Measurements from ENCODE around the gene LYRM2.

DNA sequence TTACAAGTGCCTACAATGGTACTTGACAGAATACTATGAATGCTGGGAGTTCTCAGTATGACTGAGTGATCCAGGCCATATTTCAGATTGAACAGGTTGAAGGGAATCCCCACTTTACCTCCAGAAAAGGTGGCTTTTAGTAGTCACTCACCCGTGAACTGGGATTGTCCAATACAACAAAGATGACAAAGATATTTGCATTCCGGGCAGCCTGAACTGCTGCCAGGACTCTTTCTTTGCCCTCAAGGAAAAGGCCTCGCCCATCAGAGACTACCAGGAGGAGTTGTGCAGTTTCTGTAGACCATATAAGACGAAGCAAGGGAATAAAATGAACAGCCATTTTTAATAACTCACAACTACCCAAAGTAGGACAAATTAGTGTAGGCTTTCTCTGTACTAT is 6.3 kb upstream of the LYRM2 start:
- no peak for TF ChIP-seq ZNF565 (CRISPR knock-in tag; conservative IDR thresholded peaks at IDR 0.05; ENCODE audit: low read depth)
- no peak for TF ChIP-seq ZFP3 (CRISPR knock-in tag; IDR thresholded peaks at IDR 0.05)
- no peak for TF ChIP-seq ZNF8 (CRISPR knock-in tag; IDR thresholded peaks at IDR 0.05)
- TF ChIP-seq, protein P1, sequence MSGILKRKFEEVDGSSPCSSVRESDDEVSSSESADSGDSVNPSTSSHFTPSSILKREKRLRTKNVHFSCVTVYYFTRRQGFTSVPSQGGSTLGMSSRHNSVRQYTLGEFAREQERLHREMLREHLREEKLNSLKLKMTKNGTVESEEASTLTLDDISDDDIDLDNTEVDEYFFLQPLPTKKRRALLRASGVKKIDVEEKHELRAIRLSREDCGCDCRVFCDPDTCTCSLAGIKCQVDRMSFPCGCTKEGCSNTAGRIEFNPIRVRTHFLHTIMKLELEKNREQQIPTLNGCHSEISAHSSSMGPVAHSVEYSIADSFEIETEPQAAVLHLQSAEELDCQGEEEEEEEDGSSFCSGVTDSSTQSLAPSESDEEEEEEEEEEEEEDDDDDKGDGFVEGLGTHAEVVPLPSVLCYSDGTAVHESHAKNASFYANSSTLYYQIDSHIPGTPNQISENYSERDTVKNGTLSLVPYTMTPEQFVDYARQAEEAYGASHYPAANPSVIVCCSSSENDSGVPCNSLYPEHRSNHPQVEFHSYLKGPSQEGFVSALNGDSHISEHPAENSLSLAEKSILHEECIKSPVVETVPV (CRISPR knock-in tag; IDR thresholded peaks at IDR 0.05), result no peak
- no peak for TF ChIP-seq RARB (CRISPR knock-in tag; IDR thresholded peaks at IDR 0.05)
- TF ChIP-seq, protein P2, sequence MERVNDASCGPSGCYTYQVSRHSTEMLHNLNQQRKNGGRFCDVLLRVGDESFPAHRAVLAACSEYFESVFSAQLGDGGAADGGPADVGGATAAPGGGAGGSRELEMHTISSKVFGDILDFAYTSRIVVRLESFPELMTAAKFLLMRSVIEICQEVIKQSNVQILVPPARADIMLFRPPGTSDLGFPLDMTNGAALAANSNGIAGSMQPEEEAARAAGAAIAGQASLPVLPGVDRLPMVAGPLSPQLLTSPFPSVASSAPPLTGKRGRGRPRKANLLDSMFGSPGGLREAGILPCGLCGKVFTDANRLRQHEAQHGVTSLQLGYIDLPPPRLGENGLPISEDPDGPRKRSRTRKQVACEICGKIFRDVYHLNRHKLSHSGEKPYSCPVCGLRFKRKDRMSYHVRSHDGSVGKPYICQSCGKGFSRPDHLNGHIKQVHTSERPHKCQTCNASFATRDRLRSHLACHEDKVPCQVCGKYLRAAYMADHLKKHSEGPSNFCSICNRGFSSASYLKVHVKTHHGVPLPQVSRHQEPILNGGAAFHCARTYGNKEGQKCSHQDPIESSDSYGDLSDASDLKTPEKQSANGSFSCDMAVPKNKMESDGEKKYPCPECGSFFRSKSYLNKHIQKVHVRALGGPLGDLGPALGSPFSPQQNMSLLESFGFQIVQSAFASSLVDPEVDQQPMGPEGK (CRISPR knock-in tag; IDR thresholded peaks at IDR 0.05; ENCODE audit: borderline replicate concordance), result no peak
- TF ChIP-seq, protein P3, sequence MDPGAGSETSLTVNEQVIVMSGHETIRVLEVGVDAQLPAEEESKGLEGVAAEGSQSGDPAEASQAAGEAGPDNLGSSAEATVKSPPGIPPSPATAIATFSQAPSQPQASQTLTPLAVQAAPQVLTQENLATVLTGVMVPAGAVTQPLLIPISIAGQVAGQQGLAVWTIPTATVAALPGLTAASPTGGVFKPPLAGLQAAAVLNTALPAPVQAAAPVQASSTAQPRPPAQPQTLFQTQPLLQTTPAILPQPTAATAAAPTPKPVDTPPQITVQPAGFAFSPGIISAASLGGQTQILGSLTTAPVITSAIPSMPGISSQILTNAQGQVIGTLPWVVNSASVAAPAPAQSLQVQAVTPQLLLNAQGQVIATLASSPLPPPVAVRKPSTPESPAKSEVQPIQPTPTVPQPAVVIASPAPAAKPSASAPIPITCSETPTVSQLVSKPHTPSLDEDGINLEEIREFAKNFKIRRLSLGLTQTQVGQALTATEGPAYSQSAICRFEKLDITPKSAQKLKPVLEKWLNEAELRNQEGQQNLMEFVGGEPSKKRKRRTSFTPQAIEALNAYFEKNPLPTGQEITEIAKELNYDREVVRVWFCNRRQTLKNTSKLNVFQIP (CRISPR knock-in tag; IDR thresholded peaks at IDR 0.05; ENCODE audit: borderline replicate concordance, low read depth), result no peak
- TF ChIP-seq TCF4 (CRISPR knock-in tag; IDR thresholded peaks at IDR 0.05; ENCODE audit: borderline replicate concordance), result no peak
- no peak for TF ChIP-seq ISL1 (CRISPR knock-in tag; IDR thresholded peaks at IDR 0.05)

Data from SK-N-SH treated with all-trans-retinoic acid at 6 μM for 48 hours (cell line).